ENCODE measurements around the gene SDF2.

The SDF2 gene

GRCh38 chr17:28634206-28634865 lies 27.4 kb downstream of the SDF2 start:
- TF ChIP-seq EZH2 (IDR thresholded peaks at IDR 0.05; ENCODE audit: borderline replicate concordance, low read length) = no peak
- TF ChIP-seq, protein P1, sequence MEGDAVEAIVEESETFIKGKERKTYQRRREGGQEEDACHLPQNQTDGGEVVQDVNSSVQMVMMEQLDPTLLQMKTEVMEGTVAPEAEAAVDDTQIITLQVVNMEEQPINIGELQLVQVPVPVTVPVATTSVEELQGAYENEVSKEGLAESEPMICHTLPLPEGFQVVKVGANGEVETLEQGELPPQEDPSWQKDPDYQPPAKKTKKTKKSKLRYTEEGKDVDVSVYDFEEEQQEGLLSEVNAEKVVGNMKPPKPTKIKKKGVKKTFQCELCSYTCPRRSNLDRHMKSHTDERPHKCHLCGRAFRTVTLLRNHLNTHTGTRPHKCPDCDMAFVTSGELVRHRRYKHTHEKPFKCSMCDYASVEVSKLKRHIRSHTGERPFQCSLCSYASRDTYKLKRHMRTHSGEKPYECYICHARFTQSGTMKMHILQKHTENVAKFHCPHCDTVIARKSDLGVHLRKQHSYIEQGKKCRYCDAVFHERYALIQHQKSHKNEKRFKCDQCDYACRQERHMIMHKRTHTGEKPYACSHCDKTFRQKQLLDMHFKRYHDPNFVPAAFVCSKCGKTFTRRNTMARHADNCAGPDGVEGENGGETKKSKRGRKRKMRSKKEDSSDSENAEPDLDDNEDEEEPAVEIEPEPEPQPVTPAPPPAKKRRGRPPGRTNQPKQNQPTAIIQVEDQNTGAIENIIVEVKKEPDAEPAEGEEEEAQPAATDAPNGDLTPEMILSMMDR (IDR thresholded peaks at IDR 0.05; ENCODE audit: low read length) = no peak
- Histone ChIP-seq H3K4me2 (ENCODE audit: low read length) (no peak overlapping the region), H3K27ac (ENCODE audit: low read depth, low read length, poor library complexity, severe bottlenecking) (no peak overlapping the region), H3K4me3 (ENCODE audit: low read depth, low read length, poor library complexity, severe bottlenecking) (no peak overlapping the region), H2AFZ (ENCODE audit: low read length) (no peak overlapping the region), H3F3A (ENCODE audit: insufficient read depth, low read length) (no peaks in the 10 kb centered on the region), H3K4me1 (ENCODE audit: insufficient read depth, low read length, severe bottlenecking) (no peaks in the 10 kb centered on the region), H3K9ac (ENCODE audit: low read length) (no peak overlapping the region), H3K9me2 (ENCODE audit: low read depth, low read length) (no peaks in the 10 kb centered on the region), H3K36me3 (ENCODE audit: insufficient read depth, low read length) (peaks cover 96% of the 10 kb centered on the region), H4K20me1 (ENCODE audit: insufficient read depth, low read length) (no peaks in the 10 kb centered on the region), H3K9me3 (ENCODE audit: low read length) (no peaks in the 10 kb centered on the region), H3K79me2 (ENCODE audit: insufficient read depth, low read length) (no peaks in the 10 kb centered on the region), H3K27me3 (ENCODE audit: insufficient read depth, low read length) (no peaks in the 10 kb centered on the region)

DNA sequence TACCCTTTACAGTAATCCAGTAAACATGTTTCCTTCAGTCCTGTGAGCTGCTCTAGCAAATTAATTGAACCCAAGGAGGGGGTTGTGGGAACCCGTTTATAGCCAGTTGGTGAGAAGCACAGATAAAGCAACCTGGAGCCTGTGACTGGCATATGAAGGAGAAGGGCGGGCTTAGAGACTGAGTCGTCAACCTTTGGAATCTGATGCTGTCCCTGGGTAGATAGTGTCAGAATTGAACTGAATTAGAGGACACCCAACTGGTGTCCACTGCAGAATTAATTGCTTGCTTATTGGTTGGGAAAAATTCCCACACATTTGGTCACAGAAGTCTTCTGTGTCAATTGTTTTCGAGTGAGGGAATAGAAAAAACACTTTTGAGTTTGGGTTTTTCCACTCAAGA lies 34.9 kb downstream of the SDF2 start:
- Histone ChIP-seq H3K9me2 (ENCODE audit: low read depth, low read length) (no peaks in the 10 kb centered on the region), H4K20me1 (ENCODE audit: insufficient read depth, low read length) (no peaks in the 10 kb centered on the region), H3K36me3 (ENCODE audit: insufficient read depth, low read length) (peaks cover 88% of the 10 kb centered on the region), H3K27ac (ENCODE audit: low read depth, low read length, poor library complexity, severe bottlenecking) (no peak overlapping the region), H3K4me3 (ENCODE audit: low read depth, low read length, poor library complexity, severe bottlenecking) (no peak overlapping the region), H3F3A (ENCODE audit: insufficient read depth, low read length) (no peaks in the 10 kb centered on the region), H3K27me3 (ENCODE audit: insufficient read depth, low read length) (no peaks in the 10 kb centered on the region), H2AFZ (ENCODE audit: low read length) (no peak overlapping the region), H3K4me1 (ENCODE audit: insufficient read depth, low read length, severe bottlenecking) (no peaks in the 10 kb centered on the region), H3K4me2 (ENCODE audit: low read length) (no peak overlapping the region), H3K9me3 (ENCODE audit: low read length) (no peaks in the 10 kb centered on the region), H3K9ac (ENCODE audit: low read length) (no peak overlapping the region), H3K79me2 (ENCODE audit: insufficient read depth, low read length) (no peaks in the 10 kb centered on the region)
- TF ChIP-seq, protein P1 (IDR thresholded peaks at IDR 0.05; ENCODE audit: low read length) = no peak
- no peak for TF ChIP-seq EZH2 (IDR thresholded peaks at IDR 0.05; ENCODE audit: borderline replicate concordance, low read length)

GRCh38 chr17:28624148-28624547 lies 37.6 kb downstream of the SDF2 start:
- Histone ChIP-seq H3K36me3 (ENCODE audit: insufficient read depth, low read length) (peaks cover 93% of the 10 kb centered on the region), H3K4me1 (ENCODE audit: insufficient read depth, low read length, severe bottlenecking) (no peaks in the 10 kb centered on the region), H3K27ac (ENCODE audit: low read depth, low read length, poor library complexity, severe bottlenecking) (no peak overlapping the region)

More at GRCh38 chr17:28624148-28624547, 37.6 kb downstream of the SDF2 start:
- Histone ChIP-seq H3K9ac (ENCODE audit: low read length) (no peak overlapping the region), H3K4me3 (ENCODE audit: low read depth, low read length, poor library complexity, severe bottlenecking) (no peak overlapping the region), H3K4me2 (ENCODE audit: low read length) (no peak overlapping the region), H3K9me3 (ENCODE audit: low read length) (no peaks in the 10 kb centered on the region), H2AFZ (ENCODE audit: low read length) (no peak overlapping the region), H3K79me2 (ENCODE audit: insufficient read depth, low read length) (no peaks in the 10 kb centered on the region), H3K9me2 (ENCODE audit: low read depth, low read length) (no peaks in the 10 kb centered on the region), H3K27me3 (ENCODE audit: insufficient read depth, low read length) (no peaks in the 10 kb centered on the region), H3F3A (ENCODE audit: insufficient read depth, low read length) (no peaks in the 10 kb centered on the region), H4K20me1 (ENCODE audit: insufficient read depth, low read length) (no peaks in the 10 kb centered on the region)
- TF ChIP-seq EZH2 (IDR thresholded peaks at IDR 0.05; ENCODE audit: borderline replicate concordance, low read length) = no peak
- TF ChIP-seq, protein P1 (IDR thresholded peaks at IDR 0.05; ENCODE audit: low read length) = no peak

Measured in OCI-LY1 (cell line).